GM18526 (cell line): ENCODE measurements around the gene HOXA6.

ENCODE experiments used
- POLR2A ChIP-seq: IDR thresholded peaks from 3 replicates; pipeline ENCODE4 v1.6.1; 2011; ENCODE audit not compliant: insufficient read length; ENCODE audit errors: extremely low read depth

The HOXA6 gene

GRCh38 chr7:27133409-27134231 lies 14.0 kb downstream of the HOXA6 start:
- no peak for TF ChIP-seq POLR2A

- TF ChIP-seq POLR2A = no peak
Observed at GRCh38 chr7:27132978-27133377, 14.6 kb downstream of the HOXA6 start.

- TF ChIP-seq POLR2A = no peak
Observed at GRCh38 chr7:27132214-27132613, 15.4 kb downstream of the HOXA6 start.

- TF ChIP-seq POLR2A = no peak
Observed at GRCh38 chr7:27131390-27131819, 16.2 kb downstream of the HOXA6 start.

GRCh38 chr7:27130540-27131389 lies 16.8 kb downstream of the HOXA6 start, which contains the start of gene HOXA4:
TSS of gene HOXA4 (minus strand) at chr7:27130757. CDS start at chr7:27130733, 24 bp downstream.
- TF ChIP-seq POLR2A = no peak

- no peak for TF ChIP-seq POLR2A
Observed at GRCh38 chr7:27129729-27130539, 17.6 kb downstream of the HOXA6 start.

- TF ChIP-seq POLR2A = no peak
Observed at GRCh38 chr7:27128776-27129728, 18.5 kb downstream of the HOXA6 start.

- no peak for TF ChIP-seq POLR2A
Observed at GRCh38 chr7:27128034-27128433, 19.5 kb downstream of the HOXA6 start.

GRCh38 chr7:27126596-27127327 lies 20.8 kb downstream of the HOXA6 start:
- TF ChIP-seq POLR2A = no peak

GRCh38 chr7:27125986-27126394 lies 21.6 kb downstream of the HOXA6 start:
- TF ChIP-seq POLR2A = no peak

- no peak for TF ChIP-seq POLR2A
Observed at GRCh38 chr7:27124902-27125689, 22.5 kb downstream of the HOXA6 start.

GRCh38 chr7:27124096-27124901 lies 23.3 kb downstream of the HOXA6 start:
- TF ChIP-seq POLR2A = no peak
